ENCODE measurements around the gene ZNF385B. TPM values are rescaled to one million over a fixed set of nuclear protein-coding genes. Genes with fewer than 3 reads are reported as not detected.

ZNF385B gene
- polyA plus RNA-seq, 1 of the 3 experiments (the other 2 are of a cell fraction) = 0.16 TPM

- H3K79me2 ChIP-seq (ENCODE audit: insufficient read depth) = no peaks in the 10 kb centered on the region
- no peaks in the 10 kb centered on the region for H4K20me1 ChIP-seq (ENCODE audit: insufficient read depth)
- no peaks in the 10 kb centered on the region for H3F3A ChIP-seq (replicated peaks; ENCODE audit: insufficient read depth)
- no peak overlapping the region for H3K27ac ChIP-seq (ENCODE audit: low read depth in 2 of 2, low read length in 1 of 2)
- H3K4me3 ChIP-seq (ENCODE audit: low read depth in 2 of 2, low read length in 1 of 2) = no peak overlapping the region
- POLR2A ChIA-PET = no interaction called here
- no peaks in the 10 kb centered on the region for H3K9me3 ChIP-seq
- H3K36me3 ChIP-seq (replicated peaks in 1 of 2; ENCODE audit: control insufficient read depth in 1 of 2, insufficient read depth in 2 of 2, low read length in 1 of 2) = no peaks in the 10 kb centered on the region
- H3K9me2 ChIP-seq = no peaks in the 10 kb centered on the region; the same call in 1 of the 2 replicates
- H3K9ac ChIP-seq = no peak overlapping the region
- CTCF ChIA-PET = no interaction called here
- H3K27me3 ChIP-seq (ENCODE audit: insufficient read depth) = no peaks in the 10 kb centered on the region
- no peak for TF ChIP-seq NRF1 (IDR thresholded peaks at IDR 0.05; ENCODE audit: low read depth, low read length)
- no peak for TF ChIP-seq TAF1 (IDR thresholded peaks at IDR 0.05; ENCODE audit: borderline replicate concordance, low read depth, low read length)
- no peak for TF ChIP-seq RAD21 (IDR thresholded peaks at IDR 0.05; ENCODE audit: low read length)
- H3K4me1 ChIP-seq (ENCODE audit: control insufficient read depth in 1 of 2, insufficient read depth in 2 of 2, low read depth in 1 of 2, low read length in 1 of 2) = no peaks in the 10 kb centered on the region; a peak in 1 of 4 replicates
- no peak for DNase-seq
- H2AFZ ChIP-seq (ENCODE audit: low read depth) = no peak overlapping the region
- H3K4me2 ChIP-seq = no peak overlapping the region
Observed at GRCh38 chr2:179800776-179801175, 60.6 kb downstream of the ZNF385B start.

GRCh38 chr2:179796213-179797007, 65.0 kb downstream of the ZNF385B start:
- H3K27ac ChIP-seq (ENCODE audit: low read depth in 2 of 2, low read length in 1 of 2) = no peak overlapping the region
- 49% methylated on average over 5 of the region's 5 CpGs for WGBS (ENCODE audit: low lambda C conversion rate)
- TF ChIP-seq POLR2AphosphoS5 (IDR thresholded peaks at IDR 0.05; ENCODE audit: low read depth, low read length) = no peak
- no peak for TF ChIP-seq MXI1 (IDR thresholded peaks at IDR 0.05; ENCODE audit: low read depth, low read length)
- no peak for TF ChIP-seq ELF1 (IDR thresholded peaks at IDR 0.05)
- no peak for TF ChIP-seq RFX5 (IDR thresholded peaks at IDR 0.05; ENCODE audit: low read length)
- TF ChIP-seq NFIC (IDR thresholded peaks at IDR 0.05; ENCODE audit: borderline replicate concordance) = no peak
- no peaks in the 10 kb centered on the region for H3K27me3 ChIP-seq (ENCODE audit: insufficient read depth)
- H3K79me2 ChIP-seq (ENCODE audit: insufficient read depth) = no peaks in the 10 kb centered on the region
- POLR2A ChIA-PET = no interaction called here
- H3K4me2 ChIP-seq = no peak overlapping the region
- no peak for DNase-seq
- CTCF ChIA-PET = no interaction called here
- no peaks in the 10 kb centered on the region for H3K9me3 ChIP-seq
- H3K9ac ChIP-seq = no peak overlapping the region
- H3K9me2 ChIP-seq = no peaks in the 10 kb centered on the region; the same call in 1 of the 2 replicates
- H3K4me3 ChIP-seq (ENCODE audit: low read depth in 2 of 2, low read length in 1 of 2) = no peak overlapping the region
- H3F3A ChIP-seq (replicated peaks; ENCODE audit: insufficient read depth) = no peaks in the 10 kb centered on the region
- no peaks in the 10 kb centered on the region for H3K4me1 ChIP-seq (ENCODE audit: control insufficient read depth in 1 of 2, insufficient read depth in 2 of 2, low read depth in 1 of 2, low read length in 1 of 2)
- no peak overlapping the region for H2AFZ ChIP-seq (ENCODE audit: low read depth)
- H4K20me1 ChIP-seq (ENCODE audit: insufficient read depth) = no peaks in the 10 kb centered on the region
- H3K36me3 ChIP-seq (replicated peaks in 1 of 2; ENCODE audit: control insufficient read depth in 1 of 2, insufficient read depth in 2 of 2, low read length in 1 of 2) = no peaks in the 10 kb centered on the region

- no peaks in the 10 kb centered on the region for H3K4me1 ChIP-seq (ENCODE audit: control insufficient read depth in 1 of 2, insufficient read depth in 2 of 2, low read depth in 1 of 2, low read length in 1 of 2)
- no peak overlapping the region for H3K4me3 ChIP-seq (ENCODE audit: low read depth in 2 of 2, low read length in 1 of 2)
- no peak overlapping the region for H3K9ac ChIP-seq
- no peak for DNase-seq
- no peaks in the 10 kb centered on the region for H3K79me2 ChIP-seq (ENCODE audit: insufficient read depth)
- no peak overlapping the region for H3K4me2 ChIP-seq
- ChIA-PET POLR2A (no interaction called here), CTCF (no interaction called here)
- H3K27ac ChIP-seq (ENCODE audit: low read depth in 2 of 2, low read length in 1 of 2) = no peak overlapping the region
- no peaks in the 10 kb centered on the region for H3K9me2 ChIP-seq
- no peaks in the 10 kb centered on the region for H4K20me1 ChIP-seq (ENCODE audit: insufficient read depth)
- TF ChIP-seq GATA2 (CRISPR knock-in tag; IDR thresholded peaks at IDR 0.05) = no peak
- no peak for TF ChIP-seq FOXM1 (IDR thresholded peaks at IDR 0.05; ENCODE audit: low read depth)
- TF ChIP-seq YY1 (IDR thresholded peaks at IDR 0.05; ENCODE audit: low read depth) = no peak
- H3K27me3 ChIP-seq (ENCODE audit: insufficient read depth) = no peaks in the 10 kb centered on the region
- no peaks in the 10 kb centered on the region for H3F3A ChIP-seq (replicated peaks; ENCODE audit: insufficient read depth)
- H2AFZ ChIP-seq (ENCODE audit: low read depth) = no peak overlapping the region
- no peaks in the 10 kb centered on the region for H3K36me3 ChIP-seq (replicated peaks in 1 of 2; ENCODE audit: control insufficient read depth in 1 of 2, insufficient read depth in 2 of 2, low read length in 1 of 2)
- H3K9me3 ChIP-seq = no peaks in the 10 kb centered on the region
Observed at GRCh38 chr2:179793902-179794301, 67.5 kb downstream of the ZNF385B start.
